ENCODE data around the gene TACR2. TPM values are rescaled to one million over a fixed set of nuclear protein-coding genes. Genes with fewer than 3 reads are reported as not detected.

TACR2 gene
- total RNA-seq, 6 donors from 2014 or later = 0.94 to 1.4 (median 1.2) TPM; not detected in 3

DNA sequence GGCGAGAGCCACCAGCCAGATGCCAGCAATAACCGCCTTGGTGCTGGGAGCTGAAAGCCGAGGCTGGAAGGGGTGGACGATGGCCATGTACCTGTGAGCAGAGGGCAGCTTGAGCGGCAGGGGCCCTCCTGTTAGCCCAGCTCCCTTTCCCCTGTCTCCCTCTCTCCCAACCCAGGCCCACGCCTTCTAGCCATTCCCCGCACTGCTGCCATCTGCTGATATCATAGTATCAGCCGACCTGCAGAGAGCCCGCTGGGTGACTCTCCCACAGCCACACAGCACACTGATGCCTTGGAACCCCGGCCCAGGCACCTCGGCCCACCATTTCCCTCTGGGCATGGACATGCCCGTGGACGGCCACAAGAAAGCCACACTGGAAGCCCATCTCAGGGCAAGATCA, 1.7 kb downstream of the TACR2 start:
- DNase-seq = no peak
- peaks cover 3 to 6% (median 6%) of the 10 kb centered on the region in 4 donors for H3K4me1 ChIP-seq
- WGBS, 2 donors = 92 to 93% methylated on average over 13 of the region's 13 CpGs

DNA sequence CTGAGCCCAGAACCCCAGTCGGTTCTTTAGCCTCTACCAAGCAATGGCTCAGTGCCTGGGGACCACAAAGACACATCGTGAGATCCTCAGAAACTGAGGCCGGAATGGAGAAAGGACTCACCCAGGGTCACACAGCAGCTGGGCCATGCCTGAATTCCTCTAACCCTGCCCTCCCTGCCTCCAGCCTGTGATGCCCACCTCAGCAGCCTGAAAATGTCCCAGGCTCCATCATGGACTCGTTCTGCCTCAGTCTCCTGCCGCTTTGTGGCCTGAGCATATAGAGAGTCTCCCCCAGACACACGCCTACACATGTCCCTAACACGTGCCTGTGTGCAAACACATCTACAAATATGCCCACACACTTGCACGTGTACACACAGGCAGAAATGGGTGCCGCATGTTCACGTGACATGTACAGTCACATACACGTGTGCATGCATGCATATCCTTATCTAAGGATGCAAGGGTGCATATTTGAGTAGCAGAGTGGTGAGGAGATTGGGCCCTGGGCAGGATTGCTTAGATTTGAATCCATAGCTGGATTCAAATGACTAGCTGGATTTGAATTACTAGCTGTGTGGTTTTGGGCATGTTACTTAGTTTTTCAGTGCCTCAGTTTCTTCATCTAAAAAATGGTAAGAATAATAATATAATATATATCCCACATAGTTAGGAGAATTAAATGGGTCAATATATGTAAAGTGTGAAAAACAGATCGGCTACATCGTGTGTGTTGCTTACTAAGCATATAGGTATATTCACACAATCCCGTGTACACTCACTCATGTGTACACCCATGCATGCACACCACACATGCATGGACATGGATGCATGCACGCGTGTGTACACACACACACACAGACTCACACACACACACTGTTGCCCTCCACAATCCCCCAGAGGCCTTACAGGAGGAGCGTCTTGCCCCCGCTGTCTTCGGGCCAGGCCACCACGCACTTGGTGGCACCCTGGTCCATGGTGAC, 2.4 kb downstream of the TACR2 start:
- H3K36me3 ChIP-seq = no peaks in the 10 kb centered on the region
- no peaks in the 10 kb centered on the region for H3K27me3 ChIP-seq
- H3K4me1 ChIP-seq = peaks cover 4 to 13% (median 8%) of the 10 kb centered on the region in 4 donors
- no peaks in the 10 kb centered on the region for H3K9me3 ChIP-seq
- 91 to 93% methylated on average over 19 to 20 of the region's 20 CpGs for WGBS, 2 donors
- TF ChIP-seq POLR2A (IDR thresholded peaks at IDR 0.05) (no peak), POLR2AphosphoS5 (IDR thresholded peaks at IDR 0.05) (no peak), EP300 (IDR thresholded peaks at IDR 0.05) (no peak)
- TF ChIP-seq, protein P1, sequence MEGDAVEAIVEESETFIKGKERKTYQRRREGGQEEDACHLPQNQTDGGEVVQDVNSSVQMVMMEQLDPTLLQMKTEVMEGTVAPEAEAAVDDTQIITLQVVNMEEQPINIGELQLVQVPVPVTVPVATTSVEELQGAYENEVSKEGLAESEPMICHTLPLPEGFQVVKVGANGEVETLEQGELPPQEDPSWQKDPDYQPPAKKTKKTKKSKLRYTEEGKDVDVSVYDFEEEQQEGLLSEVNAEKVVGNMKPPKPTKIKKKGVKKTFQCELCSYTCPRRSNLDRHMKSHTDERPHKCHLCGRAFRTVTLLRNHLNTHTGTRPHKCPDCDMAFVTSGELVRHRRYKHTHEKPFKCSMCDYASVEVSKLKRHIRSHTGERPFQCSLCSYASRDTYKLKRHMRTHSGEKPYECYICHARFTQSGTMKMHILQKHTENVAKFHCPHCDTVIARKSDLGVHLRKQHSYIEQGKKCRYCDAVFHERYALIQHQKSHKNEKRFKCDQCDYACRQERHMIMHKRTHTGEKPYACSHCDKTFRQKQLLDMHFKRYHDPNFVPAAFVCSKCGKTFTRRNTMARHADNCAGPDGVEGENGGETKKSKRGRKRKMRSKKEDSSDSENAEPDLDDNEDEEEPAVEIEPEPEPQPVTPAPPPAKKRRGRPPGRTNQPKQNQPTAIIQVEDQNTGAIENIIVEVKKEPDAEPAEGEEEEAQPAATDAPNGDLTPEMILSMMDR (IDR thresholded peaks at IDR 0.05) = no peak
- DNase-seq (no peak), ATAC-seq (ENCODE audit: low FRiP score in 2 of 2) (no peak)
- no peak overlapping the region for H3K4me3 ChIP-seq
- no peak overlapping the region for H3K27ac ChIP-seq

More for the DNA sequence above, 1.7 kb downstream of the TACR2 start:
- ATAC-seq (ENCODE audit: low FRiP score in 2 of 2) = no peak
- no peak overlapping the region for H3K4me3 ChIP-seq
- H3K36me3 ChIP-seq = no peaks in the 10 kb centered on the region
- no peaks in the 10 kb centered on the region for H3K9me3 ChIP-seq
- H3K27ac ChIP-seq = no peak overlapping the region
- H3K27me3 ChIP-seq = no peaks in the 10 kb centered on the region
- TF ChIP-seq POLR2A (IDR thresholded peaks at IDR 0.05) = no peak
- no peak for TF ChIP-seq EP300 (IDR thresholded peaks at IDR 0.05)
- TF ChIP-seq POLR2AphosphoS5 (IDR thresholded peaks at IDR 0.05) = no peak
- TF ChIP-seq, protein P1 (IDR thresholded peaks at IDR 0.05) = no peak

DNA sequence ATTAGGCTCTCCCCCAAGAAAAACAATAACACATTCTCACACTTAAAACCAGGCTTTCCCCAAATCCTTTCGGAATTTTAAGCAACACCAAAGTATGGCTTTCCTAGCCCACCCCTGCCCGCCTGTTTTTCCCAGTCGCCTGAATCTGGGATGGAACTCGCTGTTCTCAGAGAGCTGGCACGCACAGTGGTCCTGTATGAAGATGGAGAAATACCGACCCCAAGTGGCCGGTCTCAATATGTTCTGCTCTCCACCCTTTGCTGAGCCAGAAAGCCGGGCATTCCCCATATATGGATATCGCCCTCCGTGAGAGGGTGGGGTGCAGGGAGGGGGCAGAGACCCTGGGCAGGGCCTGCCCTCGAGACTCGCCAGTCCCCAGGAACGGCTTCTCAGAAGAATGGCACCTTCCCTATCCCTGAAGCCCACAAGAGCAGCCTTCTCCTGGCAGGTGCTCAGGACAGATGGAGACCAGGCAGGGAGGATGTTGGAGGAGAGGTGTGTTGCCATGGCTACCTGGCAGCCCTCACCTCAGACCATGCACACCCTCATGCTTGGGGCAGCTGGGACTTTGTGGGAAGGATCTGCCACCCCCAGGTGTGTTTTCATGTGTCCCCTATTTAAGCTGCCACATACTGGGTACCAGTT, 3.4 kb downstream of the TACR2 start:
- TF ChIP-seq, protein P1 (IDR thresholded peaks at IDR 0.05) = peak in 5 of 6 experiments; percentile 48 to 67 (median 51)
- no peak for TF ChIP-seq EP300 (IDR thresholded peaks at IDR 0.05)
- ATAC-seq (ENCODE audit: low FRiP score in 2 of 2) = peak in 1 of 2 donors; percentile 47
- Histone ChIP-seq H3K9me3 (no peaks in the 10 kb centered on the region), H3K4me1 (peaks cover 9 to 18% (median 14%) of the 10 kb centered on the region in 4 donors), H3K36me3 (no peaks in the 10 kb centered on the region), H3K27me3 (no peaks in the 10 kb centered on the region), H3K4me3 (no peak overlapping the region), H3K27ac (no peak overlapping the region)
- peak in 1 of 2 donors; percentile 57 for DNase-seq
- WGBS, 2 donors = 13 to 17% methylated on average over 7 to 13 of the region's 13 CpGs

DNA sequence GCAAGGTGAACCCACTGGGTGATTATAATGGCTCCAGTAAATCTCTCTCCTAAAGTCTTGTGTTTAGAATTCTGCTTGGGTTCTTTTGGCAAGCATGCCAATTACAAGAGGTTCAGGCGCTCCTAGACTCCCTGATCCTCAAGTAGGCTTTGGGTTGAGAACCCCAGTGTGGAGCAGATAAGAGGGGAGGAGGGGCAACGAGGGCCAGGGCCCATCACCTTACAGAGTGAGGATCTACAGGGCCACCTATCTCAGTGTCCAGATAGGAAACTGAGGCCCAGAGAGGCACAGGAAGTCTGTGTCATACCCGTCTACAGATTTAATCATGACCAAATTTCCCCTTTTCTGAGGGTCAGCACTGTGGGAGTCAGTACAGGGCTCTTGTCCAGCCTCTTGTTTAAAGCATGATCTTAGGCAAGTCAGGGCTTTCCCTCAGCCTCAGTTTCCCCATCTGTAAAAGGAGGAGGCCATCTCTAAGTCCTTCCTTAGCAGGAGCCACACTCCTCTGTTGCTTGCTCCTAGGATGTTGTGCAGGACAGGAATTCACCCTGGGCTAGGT, 4.4 kb downstream of the TACR2 start:
- Histone ChIP-seq H3K4me3 (no peak overlapping the region), H3K4me1 (peaks cover 19 to 26% (median 24%) of the 10 kb centered on the region in 4 donors), H3K27ac (no peak overlapping the region), H3K36me3 (no peaks in the 10 kb centered on the region), H3K9me3 (no peaks in the 10 kb centered on the region), H3K27me3 (no peaks in the 10 kb centered on the region)
- DNase-seq = no peak
- no peak for ATAC-seq (ENCODE audit: low FRiP score in 2 of 2)
- TF ChIP-seq, protein P1 (IDR thresholded peaks at IDR 0.05) = no peak
- TF ChIP-seq POLR2A (IDR thresholded peaks at IDR 0.05) = no peak
- WGBS, 2 donors = 58 to 67% methylated on average over 3 of the region's 3 CpGs

All from upper lobe of left lung (tissue), 6 donors.